Caco-2 (cell line): ENCODE results near the gene SYTL1. TPM values are rescaled to one million over a fixed set of nuclear protein-coding genes. Genes with fewer than 3 reads are reported as not detected.

Experiments
- BruUV-seq: library from RNA; stranded (reverse); fragments of 400-500 nt; replicated peaks from 2 replicates; lab custom pipeline; 2021; lab: Mats Ljungman, UMichigan
- CTCF ChIA-PET: fragments of 300-600 bp; sonication (Branson Sonifier 250); formaldehyde crosslinking; loops from one replicate; lab custom pipeline; 2022; ENCODE audit warnings: antibody characterized with exemption; lab: Charles Lee
- POLR2A ChIA-PET: fragments of 300-600 bp; sonication (Branson Sonifier 250); formaldehyde crosslinking; loops from one replicate; lab custom pipeline; 2022; ENCODE audit warnings: antibody characterized with exemption; lab: Charles Lee
- DNase-seq, 2 experiments: peaks; one replicate each; pipeline versions ENCODE4 v3.0.0 to v3.0.0-alpha.2; 2020 to 2022
- H3K27me3 ChIP-seq: replicated peaks from 2 replicates; pipeline ENCODE4 v1.6.0; 2011; ENCODE audit warnings: low read length; ENCODE audit not compliant: control insufficient read depth, insufficient read depth
- H3K36me3 ChIP-seq: 2 replicates; pipeline ENCODE4 v1.5.1; 2011; ENCODE audit warnings: low read length; ENCODE audit not compliant: control insufficient read depth, insufficient read depth
- H3K4me1 ChIP-seq: fragments of 250-450 bp; sonication (Bioruptor Pico); 2 replicates; pipeline ENCODE4 v1.5.1; 2020; ENCODE audit warnings: mild to moderate bottlenecking
- H3K4me3 ChIP-seq: 2 replicates; pipeline ENCODE4 v1.5.1; 2011; ENCODE audit warnings: low read depth, mild to moderate bottlenecking, control low read depth, low read length
- H3K9me3 ChIP-seq: fragments of 250-450 bp; sonication (Bioruptor Pico); 2 replicates; pipeline ENCODE4 v1.5.1; 2020; ENCODE audit warnings: mild to moderate bottlenecking, moderate library complexity
- H3K27ac Mint-ChIP-seq: one replicate; pipeline ENCODE4 v1.8.0; 2022; ENCODE audit warnings: mixed read lengths; ENCODE audit not compliant: unreplicated experiment
- H3K27me3 Mint-ChIP-seq: one replicate; pipeline ENCODE4 v1.8.0; 2022; ENCODE audit warnings: mixed read lengths; ENCODE audit not compliant: insufficient read depth, unreplicated experiment
- H3K36me3 Mint-ChIP-seq: one replicate; pipeline ENCODE4 v1.8.0; 2022; ENCODE audit warnings: mild to moderate bottlenecking, mixed read lengths; ENCODE audit not compliant: insufficient read depth, unreplicated experiment
- H3K4me1 Mint-ChIP-seq: one replicate; pipeline ENCODE4 v1.8.0; 2022; ENCODE audit warnings: low read depth, mixed read lengths; ENCODE audit not compliant: unreplicated experiment
- H3K4me3 Mint-ChIP-seq: one replicate; pipeline ENCODE4 v1.8.0; 2022; ENCODE audit warnings: mild to moderate bottlenecking, moderate library complexity, mixed read lengths; ENCODE audit not compliant: unreplicated experiment
- H3K9me3 Mint-ChIP-seq: one replicate; pipeline ENCODE4 v1.8.0; 2022; ENCODE audit warnings: mixed read lengths; ENCODE audit not compliant: unreplicated experiment
- CTCF ChIP-seq, 2 experiments: fragments of 200-600 bp in 1 of 2; IDR thresholded peaks; 1 replicate in 1 of 2; 2 replicates in 1 of 2; pipeline versions ENCODE4 v1.5.1 to v1.8.0; 2011 to 2022; ENCODE audit warnings: antibody characterized with exemption in 1 of 2, control low read depth in 1 of 2, inconsistent platforms in 1 of 2, low read depth in 1 of 2, low read length in 1 of 2, mild to moderate bottlenecking in 1 of 2, moderate library complexity in 1 of 2; ENCODE audit not compliant: insufficient read depth in 1 of 2, severe bottlenecking in 1 of 2, unreplicated experiment in 1 of 2
- intact Hi-C: fragments of 100-400 bp; cut with micrococcal nuclease; formaldehyde crosslinking; loops from one replicate; pipeline ENCODE4 v1.10.0; 2022; ENCODE audit not compliant: unreplicated experiment
- total RNA-seq: library from RNA; stranded (reverse); gene quantifications from 2 replicates; pipeline ENCODE4 v1.2.3, GENCODE V29; 2022

Gene SYTL1
- total RNA-seq, 1 experiment from 2014 or later = 11.0 TPM

GRCh38 chr1:27342391-27342777 lies 562 bp downstream of the SYTL1 start:
- Histone ChIP-seq H3K4me3 (peak overlapping the region; percentile 41), H3K36me3 (no peaks in the 10 kb centered on the region), H3K4me1 (peaks cover 25% of the 10 kb centered on the region), H3K9me3 (no peaks in the 10 kb centered on the region), H3K27me3 (no peaks in the 10 kb centered on the region)
- H3K4me3 Mint-ChIP-seq = peak overlapping the region; percentile 71
- POLR2A ChIA-PET = interaction anchor here (1.2 kb wide), 1 partner anchor 9 kb away, joined by 3 read pairs; no protein-coding TSS in a partner anchor
- no peak for TF ChIP-seq CTCF (IDR thresholded peaks at IDR 0.05; ENCODE audit: insufficient read depth in 1 of 2, low read depth in 1 of 2, low read length in 1 of 2, severe bottlenecking in 1 of 2, unreplicated experiment in 1 of 2)
- H3K36me3 Mint-ChIP-seq = peaks cover 26% of the 10 kb centered on the region
- H3K27me3 Mint-ChIP-seq = no peaks in the 10 kb centered on the region
- no peak for DNase-seq
- CTCF ChIA-PET = interaction anchor here (0.6 to 0.7 kb wide), 2 partner anchors 17 to 24 kb away, joined by 3 read pairs; no protein-coding TSS in a partner anchor
- no peaks in the 10 kb centered on the region for H3K9me3 Mint-ChIP-seq
- H3K4me1 Mint-ChIP-seq = peaks cover 27% of the 10 kb centered on the region
- peak overlapping the region; percentile 76 for H3K27ac Mint-ChIP-seq
- intact Hi-C loops = no loop called here
- BruUV-seq = TSS peak; percentile 36

DNA sequence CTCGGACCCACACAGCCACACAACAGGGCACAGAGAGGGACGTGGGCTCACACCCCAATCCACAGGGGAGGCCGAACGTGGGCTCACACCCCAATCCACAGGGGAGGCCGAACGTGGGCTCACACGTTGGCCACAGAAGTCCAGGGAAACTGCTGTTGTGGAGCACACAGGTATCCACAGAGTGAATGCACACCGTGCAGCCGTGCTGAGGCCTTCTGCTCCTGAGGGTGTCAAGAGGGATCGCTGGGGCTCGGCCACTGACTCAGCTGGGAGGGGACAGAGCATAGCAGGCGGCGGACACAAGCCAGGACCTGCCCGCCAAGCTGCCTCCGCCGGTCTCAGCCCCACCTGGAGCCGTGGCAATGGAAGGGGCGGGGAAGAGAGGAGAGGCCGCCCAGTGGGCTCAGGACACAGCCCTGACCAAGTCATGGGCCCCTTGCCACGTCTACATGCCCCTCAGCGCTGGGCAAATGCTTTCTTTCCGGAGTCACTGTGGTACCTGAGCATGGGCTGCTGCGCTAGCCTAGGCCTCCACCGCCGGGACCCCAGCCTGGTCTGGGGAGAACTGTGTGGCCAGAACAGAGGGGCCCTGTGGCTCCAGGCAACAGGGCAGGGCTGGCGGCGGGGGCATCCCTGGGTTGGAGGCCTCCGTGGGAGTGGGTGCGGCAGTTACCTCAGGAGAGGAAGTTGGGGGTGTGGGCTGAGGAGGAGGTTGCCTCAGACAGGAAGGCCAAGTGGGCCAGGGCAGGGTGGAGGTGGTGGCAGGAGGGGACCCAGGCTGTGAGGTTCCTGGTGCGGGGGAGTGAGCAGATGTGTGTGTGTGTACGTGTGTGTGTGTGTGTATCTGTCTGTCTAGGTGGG lies 1.2 kb downstream of the SYTL1 start:
- no peak for TF ChIP-seq CTCF (IDR thresholded peaks at IDR 0.05; ENCODE audit: insufficient read depth in 1 of 2, low read depth in 1 of 2, low read length in 1 of 2, severe bottlenecking in 1 of 2, unreplicated experiment in 1 of 2)
- Mint-ChIP-seq H3K27ac (peak overlapping the region; percentile 76), H3K9me3 (no peaks in the 10 kb centered on the region), H3K36me3 (peaks cover 32% of the 10 kb centered on the region), H3K4me1 (peaks cover 33% of the 10 kb centered on the region), H3K27me3 (no peaks in the 10 kb centered on the region), H3K4me3 (peak overlapping the region; percentile 71)
- H3K36me3 ChIP-seq = no peaks in the 10 kb centered on the region
- H3K9me3 ChIP-seq = no peaks in the 10 kb centered on the region
- no peak overlapping the region; the same call in 1 of the 2 replicates for H3K4me3 ChIP-seq
- POLR2A ChIA-PET = interaction anchor here (1.2 kb wide), 1 partner anchor 9 kb away, joined by 3 read pairs; no protein-coding TSS in a partner anchor
- CTCF ChIA-PET = no interaction called here
- no peaks in the 10 kb centered on the region for H3K27me3 ChIP-seq
- no TSS peak for BruUV-seq
- peak in 1 of 2 experiments; percentile 52 for DNase-seq
- peaks cover 26% of the 10 kb centered on the region for H3K4me1 ChIP-seq
- intact Hi-C loops = no loop called here

- Mint-ChIP-seq H3K36me3 (peaks cover 32% of the 10 kb centered on the region), H3K9me3 (no peaks in the 10 kb centered on the region), H3K4me3 (peak overlapping the region; percentile 71), H3K27me3 (no peaks in the 10 kb centered on the region), H3K4me1 (peaks cover 35% of the 10 kb centered on the region), H3K27ac (peak overlapping the region; percentile 39)
- intact Hi-C loops = no loop called here
- CTCF ChIA-PET = no interaction called here
- no peaks in the 10 kb centered on the region for H3K27me3 ChIP-seq
- DNase-seq = no peak
- no peak for TF ChIP-seq CTCF (IDR thresholded peaks at IDR 0.05; ENCODE audit: insufficient read depth in 1 of 2, low read depth in 1 of 2, low read length in 1 of 2, severe bottlenecking in 1 of 2, unreplicated experiment in 1 of 2)
- peaks cover 26% of the 10 kb centered on the region for H3K4me1 ChIP-seq
- no peaks in the 10 kb centered on the region for H3K9me3 ChIP-seq
- no TSS peak for BruUV-seq
- no peaks in the 10 kb centered on the region for H3K36me3 ChIP-seq
- no peak overlapping the region for H3K4me3 ChIP-seq
- POLR2A ChIA-PET = interaction anchor here (1.2 kb wide), 1 partner anchor 8 kb away, joined by 3 read pairs; no protein-coding TSS in a partner anchor
Measured at GRCh38 chr1:27343639-27344025, 1.8 kb downstream of the SYTL1 start.
